Activated CD8-positive, alpha-beta memory T cell treated with anti-CD3 and anti-CD28 coated beads, Interleukin-2, amount 50 U/mL, for 4 hours (primary cell): ENCODE measurements around the gene PRCD.

ENCODE experiments used
- DNase-seq: peaks from one replicate; pipeline ENCODE4 v3.0.0-alpha.2; 2020

PRCD gene

GRCh38 chr17:76539631-76540271 is at the start of gene PRCD:
Gene PRCD (plus strand): TSS chr17:76540044. CDS start chr17:76540142, 98 bp downstream.
- no peak for DNase-seq

GRCh38 chr17:76490112-76490710 is 49.6 kb upstream of the PRCD start:
- DNase-seq: no peak

GRCh38 chr17:76491271-76492122 is 48.3 kb upstream of the PRCD start:
- DNase-seq: no peak

GRCh38 chr17:76492123-76492988 is 47.5 kb upstream of the PRCD start:
- DNase-seq: no peak

GRCh38 chr17:76492989-76493501 is 46.8 kb upstream of the PRCD start:
- DNase-seq: no peak

- peak; percentile 40 for DNase-seq
These were observed 46.2 kb upstream of the PRCD start for GRCh38 chr17:76493505-76494167.

GRCh38 chr17:76495663-76496400 is 44.0 kb upstream of the PRCD start:
- DNase-seq: no peak

- no peak for DNase-seq
These were observed 43.4 kb upstream of the PRCD start for GRCh38 chr17:76496464-76496863.

GRCh38 chr17:76497699-76497978 is 42.2 kb upstream of the PRCD start:
- DNase-seq: no peak

GRCh38 chr17:76497979-76498875 is 41.6 kb upstream of the PRCD start:
- DNase-seq: no peak

- no peak for DNase-seq
These were observed 41.0 kb upstream of the PRCD start for GRCh38 chr17:76498876-76499251.

- no peak for DNase-seq
These were observed 40.6 kb upstream of the PRCD start for GRCh38 chr17:76499267-76499667.

GRCh38 chr17:76500074-76500746 is 39.6 kb upstream of the PRCD start:
- no peak for DNase-seq

- no peak for DNase-seq
These were observed 39.2 kb upstream of the PRCD start for GRCh38 chr17:76500747-76501017.

GRCh38 chr17:76501018-76501826 is 38.6 kb upstream of the PRCD start, which contains the start of gene RHBDF2:
Gene RHBDF2 (minus strand): TSS chr17:76501423. CDS start chr17:76481524, 19,899 bp downstream.
- DNase-seq: peak; percentile 98

GRCh38 chr17:76501827-76502307 is 38.0 kb upstream of the PRCD start:
- DNase-seq: no peak

GRCh38 chr17:76502341-76503211 is 37.3 kb upstream of the PRCD start:
- DNase-seq: no peak

- no peak for DNase-seq
These were observed 35.7 kb upstream of the PRCD start for GRCh38 chr17:76504117-76504516.
